WTC11 (cell line): ENCODE data around the gene TMEM30B. TPM values are rescaled to one million over a fixed set of nuclear protein-coding genes. Genes with fewer than 3 reads are reported as not detected.

Source experiments
- ATAC-seq: fragments of 200-7000 bp; cut with Tn5 transposase; 2 replicates; pipeline ENCODE4 v1.10.0; 2021; ENCODE audit warnings: mild to moderate bottlenecking, moderate library complexity
- CTCF ChIA-PET: fragments of 300-600 bp; sonication (Branson Sonifier 250); formaldehyde crosslinking; loops from one replicate; lab custom pipeline; 2021; ENCODE audit warnings: antibody characterized with exemption; lab: Charles Lee
- POLR2A ChIA-PET: fragments of 350-600 bp; sonication (Branson Sonifier 250); formaldehyde crosslinking; loops from one replicate; lab custom pipeline; 2021; ENCODE audit warnings: antibody characterized with exemption; lab: Charles Lee
- DNase-seq: peaks from one replicate; pipeline ENCODE4 v3.0.0; 2021; ENCODE audit warnings: low spot score
- H3K27ac Mint-ChIP-seq: 2 replicates; pipeline ENCODE4 v1.8.0; 2021; ENCODE audit warnings: mixed read lengths
- H3K27me3 Mint-ChIP-seq: 2 replicates; pipeline ENCODE4 v1.8.0; 2021; ENCODE audit warnings: low read depth, mild to moderate bottlenecking, moderate library complexity, mixed read lengths
- H3K36me3 Mint-ChIP-seq: 2 replicates; pipeline ENCODE4 v1.8.0; 2021; ENCODE audit warnings: mixed read lengths
- H3K4me1 Mint-ChIP-seq: 2 replicates; pipeline ENCODE4 v1.8.0; 2022; ENCODE audit warnings: mixed read lengths
- H3K4me3 Mint-ChIP-seq: 2 replicates; pipeline ENCODE4 v1.8.0; 2021; ENCODE audit warnings: mild to moderate bottlenecking, moderate library complexity, mixed read lengths
- H3K9me3 Mint-ChIP-seq: 2 replicates; pipeline ENCODE4 v1.8.0; 2021; ENCODE audit warnings: mixed read lengths
- ATF3 ChIP-seq: sonication (generic); formaldehyde crosslinking; conservative IDR thresholded peaks from 2 replicates; pipeline ENCODE4 v1.8.1; 2022; ENCODE audit warnings: mild to moderate bottlenecking, missing genetic modification reagents
- CREM ChIP-seq: sonication (generic); formaldehyde crosslinking; IDR thresholded peaks from 2 replicates; pipeline ENCODE4 v1.8.1; 2022; ENCODE audit warnings: mild to moderate bottlenecking, missing genetic modification reagents, moderate library complexity
- CTCF ChIP-seq: fragments of 200-600 bp; IDR thresholded peaks from 2 replicates; pipeline ENCODE4 v1.8.0; 2022; ENCODE audit warnings: antibody characterized with exemption
- ELF4 ChIP-seq: sonication (generic); formaldehyde crosslinking; IDR thresholded peaks from 2 replicates; pipeline ENCODE4 v1.8.1; 2022; ENCODE audit warnings: low read depth, mild to moderate bottlenecking, moderate library complexity, missing genetic modification reagents
- ESRRA ChIP-seq: sonication (generic); formaldehyde crosslinking; IDR thresholded peaks from 2 replicates; pipeline ENCODE4 v1.8.1; 2022; ENCODE audit warnings: mild to moderate bottlenecking, missing genetic modification reagents, borderline replicate concordance
- ETV6 ChIP-seq: sonication (generic); formaldehyde crosslinking; IDR thresholded peaks from 2 replicates; pipeline ENCODE4 v1.8.1; 2022; ENCODE audit warnings: mild to moderate bottlenecking, missing genetic modification reagents
- HMGA2 ChIP-seq: fragments of 250-450 bp; sonication (Bioruptor Pico); IDR thresholded peaks from 2 replicates; pipeline ENCODE4 v1.4.0; 2021; ENCODE audit warnings: mild to moderate bottlenecking, moderate library complexity
- HMGXB4 ChIP-seq: sonication (generic); formaldehyde crosslinking; IDR thresholded peaks from 2 replicates; pipeline ENCODE4 v1.8.1; 2023; ENCODE audit warnings: mild to moderate bottlenecking, moderate library complexity, missing genetic modification reagents
- JAZF1 ChIP-seq: fragments of 250-450 bp; sonication (Bioruptor Pico); IDR thresholded peaks from 2 replicates; pipeline ENCODE4 v1.9.0; 2021; ENCODE audit warnings: moderate library complexity, mild to moderate bottlenecking, inconsistent platforms
- KAT7 ChIP-seq: sonication (generic); formaldehyde crosslinking; IDR thresholded peaks from 2 replicates; pipeline ENCODE4 v1.8.1; 2023; ENCODE audit warnings: missing genetic modification reagents, mild to moderate bottlenecking, borderline replicate concordance
- MAX ChIP-seq: sonication (generic); formaldehyde crosslinking; IDR thresholded peaks from 2 replicates; pipeline ENCODE4 v1.8.0; 2022; ENCODE audit warnings: mild to moderate bottlenecking, missing genetic modification reagents
- MXD4 ChIP-seq: fragments of 250-450 bp; sonication (Bioruptor Pico); IDR thresholded peaks from 2 replicates; pipeline ENCODE4 v1.8.0; 2021; ENCODE audit warnings: mild to moderate bottlenecking, moderate library complexity, borderline replicate concordance
- MYBL2 ChIP-seq: sonication (generic); formaldehyde crosslinking; IDR thresholded peaks from 2 replicates; pipeline ENCODE4 v1.8.1; 2023; ENCODE audit warnings: mild to moderate bottlenecking, moderate library complexity, missing genetic modification reagents
- NFYB ChIP-seq: sonication (generic); formaldehyde crosslinking; conservative IDR thresholded peaks from 2 replicates; pipeline ENCODE4 v1.8.0; 2022; ENCODE audit warnings: low read depth, missing genetic modification reagents
- PRRX2 ChIP-seq: fragments of 250-450 bp; sonication (Bioruptor Pico); IDR thresholded peaks from 2 replicates; pipeline ENCODE4 v1.8.0; 2021; ENCODE audit warnings: mild to moderate bottlenecking
- SMAD3 ChIP-seq: sonication (generic); formaldehyde crosslinking; IDR thresholded peaks from 2 replicates; pipeline ENCODE4 v1.8.0; 2022; ENCODE audit warnings: missing genetic modification reagents, mild to moderate bottlenecking, borderline replicate concordance
- SP1 ChIP-seq: sonication (generic); formaldehyde crosslinking; conservative IDR thresholded peaks from 2 replicates; pipeline ENCODE4 v1.8.1; 2022; ENCODE audit warnings: missing genetic modification reagents
- TEAD1 ChIP-seq: sonication (generic); formaldehyde crosslinking; IDR thresholded peaks from 2 replicates; pipeline ENCODE4 v1.8.0; 2022; ENCODE audit warnings: mild to moderate bottlenecking, missing genetic modification reagents
- TP53 ChIP-seq: sonication (generic); formaldehyde crosslinking; IDR thresholded peaks from 2 replicates; pipeline ENCODE4 v1.8.1; 2023; ENCODE audit warnings: mild to moderate bottlenecking, missing genetic modification reagents
- ZBTB21 ChIP-seq: sonication (generic); formaldehyde crosslinking; IDR thresholded peaks from 2 replicates; pipeline ENCODE4 v1.8.1; 2023; ENCODE audit warnings: mild to moderate bottlenecking, missing genetic modification reagents, borderline replicate concordance
- ZNF121 ChIP-seq: sonication (generic); formaldehyde crosslinking; IDR thresholded peaks from 2 replicates; pipeline ENCODE4 v1.8.0; 2023; ENCODE audit warnings: missing genetic modification reagents
- ZNF232 ChIP-seq: sonication (generic); formaldehyde crosslinking; IDR thresholded peaks from 2 replicates; pipeline ENCODE4 v1.8.0; 2022; ENCODE audit warnings: mild to moderate bottlenecking, missing genetic modification reagents
- ZNF263 ChIP-seq: sonication (generic); formaldehyde crosslinking; IDR thresholded peaks from 2 replicates; pipeline ENCODE4 v1.8.1; 2022; ENCODE audit warnings: low read depth, mild to moderate bottlenecking, moderate library complexity, missing genetic modification reagents
- ZNF423 ChIP-seq: fragments of 250-450 bp; sonication (Bioruptor Pico); IDR thresholded peaks from 2 replicates; pipeline ENCODE4 v2.1.2; 2022; ENCODE audit warnings: mild to moderate bottlenecking, moderate library complexity
- total RNA-seq: library from RNA; stranded (reverse); gene quantifications from 3 replicates; pipeline ENCODE4 v1.2.3, GENCODE V29; 2021
- TF ChIP-seq, protein P1 (sequence below): sonication (generic); formaldehyde crosslinking; IDR thresholded peaks from 2 replicates; pipeline ENCODE4 v1.8.0; 2023; ENCODE audit warnings: missing genetic modification reagents
- TF ChIP-seq, protein P2 (sequence below): sonication (generic); formaldehyde crosslinking; IDR thresholded peaks from 2 replicates; pipeline ENCODE4 v1.8.0; 2022; ENCODE audit warnings: mild to moderate bottlenecking, missing genetic modification reagents
- TF ChIP-seq, protein P3 (sequence below): sonication (generic); formaldehyde crosslinking; IDR thresholded peaks from 2 replicates; pipeline ENCODE4 v1.8.1; 2023; ENCODE audit warnings: mild to moderate bottlenecking, missing genetic modification reagents
- TF ChIP-seq, protein P4 (sequence below): sonication (generic); formaldehyde crosslinking; IDR thresholded peaks from 2 replicates; pipeline ENCODE4 v1.8.0; 2022; ENCODE audit warnings: mild to moderate bottlenecking, missing genetic modification reagents

TMEM30B gene
- total RNA-seq, 1 experiment from 2014 or later, result 17.8 TPM

GRCh38 chr14:61280526-61281185, 482 bp downstream of the TMEM30B start:
- peaks cover 22% of the 10 kb centered on the region for H3K4me1 Mint-ChIP-seq
- peak overlapping the region; percentile 82 for H3K4me3 Mint-ChIP-seq
- no peaks in the 10 kb centered on the region for H3K36me3 Mint-ChIP-seq
- CTCF ChIA-PET, result interaction anchor here (0.8 to 2.3 kb wide), 8 partner anchors 9 to 949 kb away, joined by 3 to 9 read pairs (median 4); no protein-coding TSS in a partner anchor
- no peak overlapping the region for H3K27ac Mint-ChIP-seq
- DNase-seq (peak; percentile 56), ATAC-seq (peak; percentile 62)
- H3K9me3 Mint-ChIP-seq, result no peaks in the 10 kb centered on the region
- H3K27me3 Mint-ChIP-seq, result peaks cover 21% of the 10 kb centered on the region
- POLR2A ChIA-PET, result interaction anchor here (0.7 kb wide), 1 partner anchor 579 kb away, joined by 4 read pairs; no protein-coding TSS in a partner anchor
- TF ChIP-seq, protein P1, sequence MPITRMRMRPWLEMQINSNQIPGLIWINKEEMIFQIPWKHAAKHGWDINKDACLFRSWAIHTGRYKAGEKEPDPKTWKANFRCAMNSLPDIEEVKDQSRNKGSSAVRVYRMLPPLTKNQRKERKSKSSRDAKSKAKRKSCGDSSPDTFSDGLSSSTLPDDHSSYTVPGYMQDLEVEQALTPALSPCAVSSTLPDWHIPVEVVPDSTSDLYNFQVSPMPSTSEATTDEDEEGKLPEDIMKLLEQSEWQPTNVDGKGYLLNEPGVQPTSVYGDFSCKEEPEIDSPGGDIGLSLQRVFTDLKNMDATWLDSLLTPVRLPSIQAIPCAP (CRISPR knock-in tag), result 0 out of 2 replicates have a peak, but pooled peaks have one; percentile 23
- peak; percentile 92 for TF ChIP-seq MAX
- TF ChIP-seq, protein P2, sequence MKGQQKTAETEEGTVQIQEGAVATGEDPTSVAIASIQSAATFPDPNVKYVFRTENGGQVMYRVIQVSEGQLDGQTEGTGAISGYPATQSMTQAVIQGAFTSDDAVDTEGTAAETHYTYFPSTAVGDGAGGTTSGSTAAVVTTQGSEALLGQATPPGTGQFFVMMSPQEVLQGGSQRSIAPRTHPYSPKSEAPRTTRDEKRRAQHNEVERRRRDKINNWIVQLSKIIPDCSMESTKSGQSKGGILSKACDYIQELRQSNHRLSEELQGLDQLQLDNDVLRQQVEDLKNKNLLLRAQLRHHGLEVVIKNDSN, result 0 out of 2 replicates have a peak, but pooled peaks have one; percentile 33
- no peak for TF ChIP-seq ELF4 (CRISPR knock-in tag)
- no peak for TF ChIP-seq CREM (CRISPR knock-in tag)
- no peak for TF ChIP-seq PRRX2 (CRISPR knock-in tag)
- peak; percentile 89 for TF ChIP-seq ZNF423
- 0 out of 2 replicates have a peak, but pooled peaks have one; percentile 11 for TF ChIP-seq ZNF232 (CRISPR knock-in tag)
- TF ChIP-seq HMGA2 (CRISPR knock-in tag), result no peak
- TF ChIP-seq SMAD3, result 0 out of 2 replicates have a peak, but pooled peaks have one; percentile 8
- peak; percentile 99 for TF ChIP-seq ZNF121 (CRISPR knock-in tag)
- TF ChIP-seq, protein P3, sequence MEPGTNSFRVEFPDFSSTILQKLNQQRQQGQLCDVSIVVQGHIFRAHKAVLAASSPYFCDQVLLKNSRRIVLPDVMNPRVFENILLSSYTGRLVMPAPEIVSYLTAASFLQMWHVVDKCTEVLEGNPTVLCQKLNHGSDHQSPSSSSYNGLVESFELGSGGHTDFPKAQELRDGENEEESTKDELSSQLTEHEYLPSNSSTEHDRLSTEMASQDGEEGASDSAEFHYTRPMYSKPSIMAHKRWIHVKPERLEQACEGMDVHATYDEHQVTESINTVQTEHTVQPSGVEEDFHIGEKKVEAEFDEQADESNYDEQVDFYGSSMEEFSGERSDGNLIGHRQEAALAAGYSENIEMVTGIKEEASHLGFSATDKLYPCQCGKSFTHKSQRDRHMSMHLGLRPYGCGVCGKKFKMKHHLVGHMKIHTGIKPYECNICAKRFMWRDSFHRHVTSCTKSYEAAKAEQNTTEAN (CRISPR knock-in tag), result peak; percentile 88; the same call in 1 of the 2 replicates
- TF ChIP-seq MYBL2 (CRISPR knock-in tag), result peak; percentile 25; the same call in 1 of the 2 replicates
- 0 out of 2 replicates have a peak, but pooled peaks have one; percentile 26 for TF ChIP-seq TP53
- peak; percentile 66; the same call in 1 of the 2 replicates for TF ChIP-seq ESRRA (CRISPR knock-in tag)
- no peak for TF ChIP-seq ZNF263 (CRISPR knock-in tag)
- TF ChIP-seq NFYB, result no peak
- no peak for TF ChIP-seq CTCF
- TF ChIP-seq ATF3 (CRISPR knock-in tag), result 0 out of 2 replicates have a peak, but pooled peaks have one; percentile 3
- no peak for TF ChIP-seq JAZF1
- 0 out of 2 replicates have a peak, but pooled peaks have one; percentile 20 for TF ChIP-seq ETV6 (CRISPR knock-in tag)
- TF ChIP-seq ZBTB21 (CRISPR knock-in tag), result no peak
- TF ChIP-seq HMGXB4 (CRISPR knock-in tag), result peak; percentile 96
- TF ChIP-seq SP1 (CRISPR knock-in tag), result 0 out of 2 replicates have a peak, but pooled peaks have one; percentile 14
- TF ChIP-seq KAT7, result peak; percentile 69; the same call in 1 of the 2 replicates
- TF ChIP-seq, protein P4, sequence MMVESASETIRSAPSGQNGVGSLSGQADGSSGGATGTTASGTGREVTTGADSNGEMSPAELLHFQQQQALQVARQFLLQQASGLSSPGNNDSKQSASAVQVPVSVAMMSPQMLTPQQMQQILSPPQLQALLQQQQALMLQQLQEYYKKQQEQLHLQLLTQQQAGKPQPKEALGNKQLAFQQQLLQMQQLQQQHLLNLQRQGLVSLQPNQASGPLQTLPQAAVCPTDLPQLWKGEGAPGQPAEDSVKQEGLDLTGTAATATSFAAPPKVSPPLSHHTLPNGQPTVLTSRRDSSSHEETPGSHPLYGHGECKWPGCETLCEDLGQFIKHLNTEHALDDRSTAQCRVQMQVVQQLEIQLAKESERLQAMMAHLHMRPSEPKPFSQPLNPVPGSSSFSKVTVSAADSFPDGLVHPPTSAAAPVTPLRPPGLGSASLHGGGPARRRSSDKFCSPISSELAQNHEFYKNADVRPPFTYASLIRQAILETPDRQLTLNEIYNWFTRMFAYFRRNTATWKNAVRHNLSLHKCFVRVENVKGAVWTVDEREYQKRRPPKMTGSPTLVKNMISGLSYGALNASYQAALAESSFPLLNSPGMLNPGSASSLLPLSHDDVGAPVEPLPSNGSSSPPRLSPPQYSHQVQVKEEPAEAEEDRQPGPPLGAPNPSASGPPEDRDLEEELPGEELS (CRISPR knock-in tag), result peak; percentile 84
- TF ChIP-seq TEAD1 (CRISPR knock-in tag), result no peak
- TF ChIP-seq MXD4 (CRISPR knock-in tag), result no peak
